HG03571 (cell line): ENCODE results near the gene ZDHHC18.
A peak's percentile ranks its signal among the peaks of the same experiment; 100 is the strongest.
"Not testable (repeated sequence)": the region's sequence is repeated elsewhere in the genome, so short reads cannot be mapped to it uniquely, and the experiment has no call there.

Experiments
- ATAC-seq: cut with Tn5 transposase; IDR thresholded peaks from one replicate; pipeline ENCODE4 v1.9.1; 2021; ENCODE audit not compliant: unreplicated experiment

The ZDHHC18 gene

DNA sequence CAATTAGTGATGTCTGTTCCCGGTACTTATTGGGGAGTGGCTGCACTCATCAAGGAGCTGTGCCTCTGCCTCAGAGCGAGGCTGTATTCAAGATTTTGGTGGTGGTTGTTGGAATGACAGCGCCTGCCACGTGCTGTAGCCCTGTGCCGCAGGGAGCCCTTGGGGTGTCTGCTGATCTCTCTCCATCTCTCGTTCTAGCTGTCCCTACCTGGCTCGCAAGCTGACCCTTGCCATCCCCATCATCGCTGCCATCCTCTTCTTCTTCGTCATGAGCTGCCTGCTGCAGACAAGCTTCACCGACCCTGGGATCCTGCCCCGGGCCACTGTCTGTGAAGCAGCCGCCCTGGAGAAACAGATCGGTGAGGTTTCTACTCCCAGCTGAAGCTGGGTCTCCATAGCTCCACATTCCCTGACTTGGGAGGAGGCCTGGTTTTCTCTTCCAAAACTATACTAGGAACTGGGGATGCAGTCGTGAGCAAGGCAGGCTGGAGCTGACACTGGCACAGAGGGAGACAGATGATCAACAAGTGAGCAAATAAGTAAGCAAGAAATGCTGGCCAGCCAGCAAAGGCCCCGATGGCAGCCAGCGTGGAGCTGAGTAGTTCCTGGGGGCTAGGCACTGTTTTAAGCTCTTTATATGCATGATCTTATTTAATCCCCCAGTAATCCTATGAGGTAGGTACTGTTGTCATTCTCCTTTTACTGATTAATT lies 5.9 kb downstream of the ZDHHC18 start:
- no peak for ATAC-seq

DNA sequence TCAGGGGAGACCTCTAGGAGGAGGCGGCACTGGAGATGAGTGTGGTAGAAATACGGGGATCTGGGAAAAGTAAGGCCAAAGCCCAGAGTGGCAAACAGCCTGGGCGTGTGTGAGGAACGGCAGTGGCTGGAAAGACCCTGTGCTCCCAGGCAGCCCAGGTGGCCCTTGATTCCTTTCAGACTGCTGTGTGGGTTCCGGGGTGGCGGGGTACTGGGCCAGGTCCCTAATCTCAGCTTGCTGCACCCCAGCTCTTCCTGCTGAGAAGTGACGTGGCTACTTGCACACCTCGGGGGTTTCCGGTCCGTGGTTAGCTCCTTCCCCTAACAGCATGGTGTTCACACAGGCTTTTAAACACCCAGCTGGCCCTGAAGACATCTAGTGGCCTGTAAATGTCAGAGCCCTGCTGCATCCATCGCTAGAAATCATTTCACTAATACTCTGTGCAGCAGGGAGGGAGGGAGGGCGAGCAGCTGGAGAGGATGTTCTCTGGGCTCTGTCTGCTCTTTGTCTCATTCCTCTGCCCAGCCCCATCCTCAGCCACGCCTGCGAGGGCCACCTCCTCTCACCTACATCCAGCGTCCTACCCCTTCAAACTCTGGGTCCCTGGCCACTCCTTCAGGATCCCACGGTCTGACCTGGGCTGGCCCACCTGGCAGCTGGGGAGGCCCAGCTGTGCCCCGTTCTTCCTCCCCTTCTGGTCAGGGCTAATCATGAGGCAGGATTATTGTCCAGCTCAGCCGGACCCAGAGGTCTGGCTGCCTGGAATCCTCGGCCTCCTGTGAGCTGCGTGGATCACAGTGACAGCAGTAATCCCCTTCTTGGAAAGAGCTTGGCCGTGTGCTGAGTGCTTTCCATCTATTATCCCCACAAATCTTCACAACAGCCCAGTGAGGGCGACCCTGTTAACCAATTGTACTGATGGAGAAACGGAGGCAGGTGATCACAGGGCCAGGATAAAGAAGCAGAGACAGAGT lies 7.2 kb downstream of the ZDHHC18 start:
- peak; percentile 83 for ATAC-seq

DNA sequence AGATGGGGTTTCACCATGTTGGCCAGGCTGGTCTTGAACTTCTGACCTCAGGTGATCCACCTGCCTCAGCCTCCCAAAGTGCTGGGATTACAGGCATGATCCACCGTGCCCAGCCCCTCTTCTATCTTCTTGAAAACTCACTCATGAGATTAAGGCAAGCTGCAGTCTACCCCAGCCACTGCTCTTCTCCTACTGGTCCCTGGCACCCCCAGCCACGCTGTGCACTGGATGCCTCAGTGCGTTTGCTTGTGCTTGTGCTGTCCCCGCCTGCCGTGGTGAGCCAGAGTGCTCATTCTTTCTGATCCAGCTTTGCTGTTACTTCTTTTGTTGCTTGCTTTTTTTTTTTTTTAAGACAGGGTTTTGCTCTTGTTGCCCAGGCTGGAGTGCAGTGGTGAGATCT lies 11.2 kb downstream of the ZDHHC18 start:
- ATAC-seq: not testable (repeated sequence)

DNA sequence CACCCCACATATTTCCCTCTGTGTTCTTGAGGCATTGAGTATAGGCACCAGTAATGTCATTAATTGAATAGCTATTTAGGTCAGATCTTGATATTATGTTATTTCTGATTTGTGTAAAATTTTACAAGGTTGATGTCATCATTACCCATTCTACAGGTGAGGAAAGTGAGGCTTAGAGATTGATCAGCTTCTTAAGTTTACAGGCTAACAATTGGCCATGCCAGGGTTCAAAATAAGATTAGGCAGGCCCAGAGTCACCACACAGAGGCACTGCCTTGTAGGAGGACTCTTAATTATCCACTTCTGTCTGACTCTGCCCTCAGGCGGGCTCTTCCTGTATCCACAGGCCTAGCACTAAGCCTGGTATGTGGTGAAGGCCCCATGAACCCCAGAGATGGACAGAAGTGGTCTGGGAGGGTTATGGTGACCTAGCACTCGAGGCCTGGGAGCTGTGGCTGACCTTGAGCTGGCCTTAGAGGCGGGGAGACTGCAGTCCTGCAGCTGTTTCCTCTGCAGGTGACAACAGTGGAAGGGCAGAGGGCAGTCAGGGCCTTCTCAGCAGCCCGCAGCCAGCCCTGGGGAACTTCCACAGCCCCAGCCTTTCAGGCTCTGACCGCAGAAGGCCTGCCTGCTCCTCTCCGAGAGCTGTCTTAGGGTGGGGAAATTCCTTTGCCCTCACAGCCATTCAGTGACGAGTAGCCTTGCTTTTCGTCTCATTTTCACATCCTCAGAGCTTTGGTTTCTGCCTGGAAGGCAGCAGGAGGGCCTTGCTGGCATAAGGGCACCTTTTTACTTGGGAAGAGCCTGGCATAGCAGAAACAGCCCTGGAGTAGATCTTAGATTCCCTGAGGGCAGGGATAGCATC lies 12.2 kb downstream of the ZDHHC18 start:
- ATAC-seq: peak; percentile 87

DNA sequence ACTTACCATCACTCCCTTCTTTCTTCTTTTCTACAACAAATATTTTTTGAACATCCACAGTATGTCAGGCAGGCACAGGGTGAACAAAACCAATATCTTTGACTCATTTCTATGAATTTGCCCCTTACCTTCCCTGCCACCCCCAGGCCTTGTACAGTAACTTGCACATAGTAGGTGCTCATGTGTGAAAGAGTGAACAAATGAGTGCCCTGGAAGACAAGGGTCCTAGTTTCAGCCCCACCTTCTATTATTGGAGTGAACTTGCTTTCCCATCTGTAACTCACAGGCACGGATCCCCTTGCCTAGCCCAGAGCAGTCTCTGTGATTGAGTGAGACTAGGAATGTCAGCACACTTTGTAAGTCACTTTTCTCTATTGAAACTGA lies 12.8 kb downstream of the ZDHHC18 start:
- ATAC-seq: no peak

DNA sequence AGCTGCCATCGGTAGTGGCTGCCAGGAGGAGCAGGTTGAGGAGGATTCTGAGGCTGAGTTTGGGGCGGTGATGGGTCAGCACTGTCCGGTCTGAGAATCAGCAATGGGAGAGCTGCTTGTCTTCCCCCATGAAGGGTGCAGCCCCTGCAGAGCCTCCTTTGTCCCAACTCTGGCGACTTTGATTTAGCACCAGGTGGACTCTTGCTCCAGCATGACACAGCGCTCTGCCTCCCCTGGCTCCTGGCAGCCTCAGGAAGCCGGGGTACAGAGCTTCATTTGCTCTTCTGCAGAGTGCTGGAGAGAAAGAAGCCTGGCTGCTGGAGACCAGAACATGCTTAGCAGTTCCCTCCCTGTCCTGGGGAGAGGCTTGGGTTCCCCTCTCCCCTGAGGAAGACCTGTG lies 13.3 kb downstream of the ZDHHC18 start:
- no peak for ATAC-seq

DNA sequence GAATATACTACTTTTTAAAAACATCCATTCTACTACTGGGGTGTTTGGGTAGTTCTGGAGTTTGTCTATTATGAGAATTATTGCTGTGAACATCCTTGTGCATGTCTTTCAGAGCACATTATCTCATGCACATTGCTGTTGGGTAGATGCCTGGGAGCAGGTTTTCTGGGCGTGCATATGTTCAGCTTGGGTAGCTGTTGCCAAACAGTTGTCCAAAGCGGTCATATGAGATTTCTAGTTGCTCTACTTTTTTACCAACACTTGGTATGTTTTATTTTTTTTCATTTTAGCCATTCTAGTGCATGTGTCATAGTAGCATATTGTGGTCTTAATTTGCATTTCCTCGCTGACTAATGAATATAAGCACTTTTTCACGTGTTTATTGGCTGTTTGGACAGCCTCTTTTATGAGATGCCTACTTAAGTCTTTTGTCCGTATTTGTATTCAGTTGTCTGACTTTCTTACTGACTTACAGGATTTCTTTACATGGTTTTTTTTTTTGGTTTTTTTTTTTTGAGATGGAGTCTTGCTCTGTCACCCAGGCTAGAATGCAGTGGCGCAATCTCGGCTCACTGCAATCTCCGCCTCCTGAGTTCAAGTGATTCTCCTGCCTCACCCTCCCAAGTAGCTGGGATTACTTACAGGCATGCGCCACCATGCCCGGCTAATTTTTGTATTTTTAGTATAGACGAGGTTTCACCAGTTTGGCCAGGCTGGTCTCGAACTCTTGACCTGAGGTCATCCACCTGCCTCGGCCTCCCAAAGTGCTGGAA lies 18.1 kb downstream of the ZDHHC18 start:
- ATAC-seq: no peak

DNA sequence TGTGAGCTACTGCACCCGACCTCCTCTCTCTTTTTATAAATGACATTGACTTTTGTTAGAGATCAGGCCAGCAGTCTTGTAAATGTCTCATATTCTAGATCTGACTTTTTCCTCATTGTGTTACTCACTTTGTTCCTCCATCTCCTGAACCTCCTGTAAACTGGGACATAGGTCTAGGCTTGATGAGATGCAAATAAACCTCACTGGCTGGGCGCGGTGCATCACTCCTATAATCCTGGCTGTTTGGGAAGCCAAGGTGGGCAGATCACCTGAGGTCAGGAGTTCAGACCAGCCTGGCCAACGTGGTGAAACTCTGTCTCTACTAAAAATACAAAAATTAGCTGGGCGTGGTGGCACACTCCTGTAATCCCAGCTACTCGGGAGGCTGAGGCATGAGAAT lies 21.3 kb downstream of the ZDHHC18 start:
- ATAC-seq: not testable (repeated sequence)

DNA sequence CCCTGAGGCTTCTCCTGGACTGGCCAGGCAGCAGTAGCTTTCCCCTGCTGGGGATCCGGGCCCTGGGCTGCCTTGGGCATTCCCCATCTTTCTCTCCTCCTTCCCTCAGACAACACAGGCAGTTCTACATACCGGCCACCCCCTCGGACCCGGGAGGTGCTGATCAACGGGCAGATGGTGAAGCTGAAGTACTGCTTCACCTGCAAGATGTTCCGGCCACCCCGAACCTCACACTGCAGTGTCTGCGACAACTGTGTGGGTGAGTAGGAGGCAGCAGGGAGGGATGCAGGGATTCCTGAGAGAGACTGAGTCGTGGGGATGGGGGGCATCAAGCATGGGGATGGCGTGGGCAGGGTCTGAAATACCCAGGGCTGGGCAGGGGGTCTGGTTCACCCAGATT lies 22.0 kb downstream of the ZDHHC18 start:
- ATAC-seq: no peak

DNA sequence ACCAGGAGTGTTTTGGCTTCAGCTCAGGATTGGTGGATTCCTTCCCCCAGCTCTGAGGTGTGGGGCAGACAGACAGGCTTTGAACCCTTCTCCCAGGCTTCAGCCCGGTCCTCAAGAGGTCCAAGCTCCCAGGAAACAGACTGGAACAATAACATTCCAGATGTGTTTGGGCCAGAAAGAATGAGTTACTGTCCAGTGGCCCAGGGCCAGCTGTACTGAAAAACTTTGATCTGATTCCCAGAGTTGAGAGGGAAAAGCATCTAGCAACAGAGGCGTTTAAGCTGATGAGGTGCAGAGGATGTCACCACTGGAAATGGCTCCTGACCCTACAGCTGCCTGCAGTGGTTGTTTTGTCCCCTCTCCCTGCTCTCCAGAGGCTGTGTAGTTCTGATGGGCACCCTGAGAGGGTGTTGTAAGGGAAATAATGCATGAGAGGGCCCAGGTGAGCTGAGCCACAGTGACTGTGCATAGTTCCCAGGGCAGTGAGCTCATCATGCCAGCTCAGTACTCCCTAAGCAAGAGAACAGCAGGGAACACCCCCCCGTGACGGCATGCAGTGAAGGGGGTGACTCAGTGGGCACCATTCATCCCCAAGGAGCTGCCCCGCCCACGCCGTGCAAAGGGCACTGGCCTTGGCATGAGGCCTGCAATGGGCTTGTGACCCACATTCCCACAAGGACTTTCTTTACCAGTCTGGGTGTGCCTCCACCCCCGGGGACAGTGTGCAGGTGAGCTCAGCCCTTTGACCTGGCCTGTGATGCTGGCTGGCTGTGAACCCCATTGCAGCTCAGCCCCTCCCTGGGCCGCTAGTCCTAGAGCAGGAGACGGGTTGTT lies 22.7 kb downstream of the ZDHHC18 start:
- ATAC-seq: no peak

DNA sequence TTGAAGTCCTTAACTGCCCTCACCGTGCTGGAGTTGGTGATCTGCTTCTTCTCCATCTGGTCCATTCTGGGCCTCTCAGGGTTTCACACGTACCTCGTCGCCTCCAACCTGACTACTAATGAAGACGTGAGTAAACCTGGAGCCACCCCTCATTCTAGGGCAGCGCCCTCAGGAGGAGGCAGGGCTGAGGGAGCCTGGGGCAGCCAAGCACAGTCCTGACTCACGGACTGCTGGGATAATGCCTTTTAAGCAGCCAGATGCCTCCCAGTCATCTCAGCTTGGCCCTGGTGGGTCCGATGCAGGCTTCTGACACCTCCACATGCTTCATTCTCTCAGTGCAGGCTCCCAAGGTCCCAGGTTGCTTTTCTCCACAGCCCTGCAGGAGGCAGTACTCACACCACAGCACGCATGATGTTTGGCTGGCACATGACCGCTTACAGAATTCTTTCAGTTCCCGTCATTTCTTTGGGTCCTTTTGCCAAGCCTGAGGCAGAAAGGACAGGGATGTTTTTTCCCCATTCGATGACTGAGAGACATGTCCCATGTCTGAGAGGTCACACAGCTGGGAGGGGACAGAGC lies 24.7 kb downstream of the ZDHHC18 start:
- no peak for ATAC-seq

DNA sequence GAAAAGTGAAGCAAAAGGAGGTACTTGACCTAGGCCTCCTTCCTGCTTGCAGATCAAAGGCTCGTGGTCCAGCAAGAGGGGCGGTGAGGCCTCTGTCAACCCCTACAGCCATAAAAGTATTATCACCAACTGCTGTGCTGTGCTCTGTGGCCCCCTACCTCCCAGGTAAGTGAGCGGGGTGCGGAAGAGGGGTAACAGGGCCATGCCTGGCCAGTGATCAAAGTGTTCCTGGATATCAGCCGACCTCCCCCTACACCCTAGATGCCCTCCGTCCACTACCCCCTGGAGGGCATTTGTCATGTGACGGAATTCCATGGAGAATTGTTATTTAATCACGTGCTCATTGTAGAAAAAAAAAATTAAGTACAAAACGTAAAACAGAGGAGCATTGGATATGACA lies 26.2 kb downstream of the ZDHHC18 start:
- no peak for ATAC-seq

DNA sequence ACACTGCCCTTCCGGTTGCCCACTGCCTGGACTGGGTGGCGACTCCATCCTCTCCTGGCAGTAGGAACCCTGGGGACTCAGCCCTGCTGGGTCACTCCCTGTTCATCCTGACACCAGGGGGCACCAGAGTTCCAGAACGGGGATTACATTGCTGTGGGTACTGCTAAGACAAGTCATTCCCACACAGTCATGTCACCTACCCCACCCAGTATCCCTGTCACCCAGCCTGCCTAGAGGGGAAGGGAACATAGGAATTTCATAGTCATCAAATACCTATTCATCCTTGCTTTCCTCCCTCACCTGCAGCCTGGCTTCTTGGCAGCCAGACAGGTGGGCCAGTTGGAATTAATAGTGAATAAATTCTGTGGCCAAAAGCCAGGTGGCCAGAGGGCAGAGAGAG lies 26.7 kb downstream of the ZDHHC18 start:
- ATAC-seq: no peak

DNA sequence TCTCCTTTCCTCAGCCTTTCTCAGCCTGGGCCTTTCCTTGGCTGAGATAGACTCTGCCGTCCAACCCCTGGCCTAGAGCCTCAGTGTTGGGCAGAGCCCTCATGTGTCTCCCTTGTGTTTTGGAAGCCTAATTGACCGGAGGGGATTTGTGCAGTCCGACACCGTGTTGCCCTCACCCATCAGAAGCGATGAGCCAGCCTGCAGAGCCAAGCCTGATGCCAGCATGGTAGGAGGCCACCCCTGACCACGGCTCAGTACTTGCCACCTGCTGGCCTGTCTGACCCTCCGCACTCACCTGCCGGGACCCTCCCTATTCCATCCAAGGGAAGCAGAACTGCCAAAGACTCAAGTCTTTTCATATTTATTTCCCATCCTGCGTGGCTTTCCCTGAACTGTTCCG lies 27.1 kb downstream of the ZDHHC18 start:
- ATAC-seq: no peak

DNA sequence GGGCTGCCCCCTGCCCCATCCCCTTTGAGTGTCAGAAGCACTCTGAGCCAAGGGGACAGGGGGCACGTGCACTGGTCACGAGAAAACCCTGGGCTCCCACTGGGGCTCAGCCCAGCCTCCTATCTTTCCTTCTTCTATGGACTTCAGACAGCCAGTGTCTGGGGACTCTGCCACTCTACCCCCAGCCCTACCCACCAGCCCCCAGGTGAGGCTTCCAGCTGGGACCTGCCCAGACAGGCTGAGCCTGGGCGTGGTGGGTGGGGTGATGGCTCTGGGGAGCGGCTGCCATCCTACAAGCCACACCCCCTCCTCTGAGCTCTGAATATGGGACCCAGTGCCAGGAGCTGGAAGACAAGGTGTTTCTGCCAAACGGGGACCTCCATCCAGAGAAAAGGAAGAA lies 28.4 kb downstream of the ZDHHC18 start:
- ATAC-seq: no peak

DNA sequence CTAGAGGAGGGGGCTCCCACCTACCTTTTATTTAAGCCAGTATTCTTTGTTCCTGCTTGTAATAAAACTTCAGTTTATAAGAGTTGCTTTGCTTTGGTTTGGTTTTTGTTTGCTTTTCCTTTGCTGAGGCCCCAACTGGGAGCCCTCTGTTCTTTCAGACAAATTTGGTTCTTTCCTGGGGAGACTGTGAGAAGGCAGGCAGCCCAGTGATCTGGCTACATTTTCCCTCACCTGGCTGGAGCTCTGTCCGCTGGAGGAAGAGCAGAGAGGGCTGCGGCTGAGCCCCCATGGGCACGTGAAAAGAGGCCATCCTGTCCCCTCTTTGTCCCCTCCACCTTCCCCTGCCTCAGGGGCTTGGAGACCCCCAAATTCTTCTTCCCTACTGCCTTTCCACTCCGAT lies 29.1 kb downstream of the ZDHHC18 start:
- no peak for ATAC-seq

DNA sequence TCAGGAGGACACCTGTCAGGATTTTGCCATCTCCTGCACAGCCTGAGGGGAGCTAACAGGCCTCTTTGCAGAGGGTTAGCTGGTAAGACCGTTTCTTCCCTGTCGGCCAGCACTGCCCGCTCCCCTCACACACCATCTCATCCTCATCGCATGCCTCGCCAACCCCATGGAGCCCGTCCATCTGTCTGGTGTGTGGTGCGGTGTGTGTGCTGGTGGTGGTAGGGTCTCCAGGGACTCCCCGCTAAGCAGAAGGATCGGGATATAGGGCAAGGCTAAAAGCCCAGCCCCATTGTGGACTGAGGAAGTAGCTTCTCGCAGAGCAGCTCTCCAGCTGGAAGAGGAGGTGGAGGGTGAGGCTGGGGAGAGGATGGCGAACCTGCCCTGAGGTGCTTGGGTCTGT lies 29.7 kb downstream of the ZDHHC18 start:
- no peak for ATAC-seq

DNA sequence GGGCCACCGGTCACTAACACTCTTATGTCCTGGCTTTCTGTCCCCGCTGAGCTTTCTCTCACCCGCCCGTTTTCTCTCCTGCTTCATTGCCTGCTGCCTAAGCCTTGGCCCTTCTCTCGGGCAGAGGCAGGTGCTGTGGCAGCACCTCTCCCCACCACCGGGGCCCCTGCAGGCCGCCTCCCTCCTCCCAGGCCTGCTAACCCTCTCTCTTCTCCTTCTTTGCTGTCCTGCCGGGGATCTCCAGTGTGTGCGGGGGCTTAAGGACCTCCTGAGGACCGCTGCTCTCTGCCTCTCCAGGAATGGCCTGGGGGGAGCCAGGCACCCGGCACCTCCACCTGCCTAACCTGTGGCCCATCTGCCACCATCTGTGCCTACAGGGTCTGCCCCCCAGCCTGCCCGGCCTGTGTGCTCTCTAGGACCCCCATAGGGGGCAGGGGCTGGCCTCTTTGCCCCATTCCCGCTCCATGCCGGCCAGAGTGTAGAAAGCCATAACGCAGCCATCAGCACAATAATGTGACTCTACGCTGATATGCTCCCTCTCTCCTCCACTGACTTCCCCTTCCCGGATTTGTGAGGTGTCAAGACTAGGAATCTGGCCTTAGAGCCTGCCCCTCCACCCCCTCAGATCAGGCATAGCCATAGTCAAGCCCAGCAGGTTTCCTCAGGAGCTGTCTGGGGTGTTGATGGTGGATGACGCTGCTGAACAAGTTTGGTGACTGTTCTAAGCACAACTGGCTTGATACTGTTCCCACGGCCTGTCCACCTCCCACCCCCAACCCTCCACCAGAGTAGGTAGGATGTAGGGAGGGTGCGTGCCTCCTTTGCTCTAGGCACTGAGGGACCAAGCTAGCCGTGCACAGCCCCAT lies 30.3 kb downstream of the ZDHHC18 start:
- ATAC-seq: no peak
